MM.1S (cell line): Measurements from ENCODE around the gene HASPIN.

Source experiments
- DNase-seq: peaks from one replicate; pipeline ENCODE4 v3.0.0-alpha.2; 2015
- H2AFZ ChIP-seq: fragments of 300-600 bp; sonication (generic); 2 replicates; pipeline ENCODE4 v1.6.0; 2016; ENCODE audit warnings: antibody characterized with exemption, low read length
- H3F3A ChIP-seq: fragments of 300-600 bp; sonication (generic); 2 replicates; pipeline ENCODE4 v1.6.1; 2016; ENCODE audit warnings: mild to moderate bottlenecking, antibody characterized with exemption, low read length, moderate library complexity, mixed read lengths; ENCODE audit not compliant: insufficient read depth
- H3K27ac ChIP-seq: fragments of 300-600 bp; sonication (generic); 2 replicates; pipeline ENCODE4 v1.5.1; 2016; ENCODE audit warnings: mild to moderate bottlenecking, low read length
- H3K27me3 ChIP-seq: fragments of 300-600 bp; sonication (generic); replicated peaks from 2 replicates; pipeline ENCODE4 v1.6.0; 2016; ENCODE audit warnings: low read length; ENCODE audit not compliant: insufficient read depth
- H3K36me3 ChIP-seq: fragments of 300-600 bp; sonication (generic); replicated peaks from 2 replicates; pipeline ENCODE4 v1.6.1; 2016; ENCODE audit warnings: mild to moderate bottlenecking, low read length, mixed read lengths; ENCODE audit not compliant: insufficient read depth
- H3K4me1 ChIP-seq: fragments of 300-600 bp; sonication (generic); 2 replicates; pipeline ENCODE4 v1.6.1; 2016; ENCODE audit warnings: low read length, mixed read lengths
- H3K4me2 ChIP-seq: fragments of 300-600 bp; sonication (generic); 2 replicates; pipeline ENCODE4 v1.6.0; 2016; ENCODE audit warnings: low read depth, low read length
- H3K4me3 ChIP-seq: fragments of 300-600 bp; sonication (generic); 2 replicates; pipeline ENCODE4 v1.5.1; 2016; ENCODE audit warnings: low read length, mixed read lengths
- H3K79me2 ChIP-seq: fragments of 300-600 bp; sonication (generic); 2 replicates; pipeline ENCODE4 v1.6.1; 2016; ENCODE audit warnings: mixed run types, low read length, mixed read lengths
- H3K9ac ChIP-seq: fragments of 300-600 bp; sonication (generic); 2 replicates; pipeline ENCODE4 v1.6.1; 2016; ENCODE audit warnings: low read length, mixed read lengths
- H3K9me2 ChIP-seq: fragments of 300-600 bp; sonication (generic); replicated peaks from 2 replicates; pipeline ENCODE4 v1.6.1; 2016; ENCODE audit warnings: mild to moderate bottlenecking, low read length, mixed read lengths; ENCODE audit not compliant: insufficient read depth
- H3K9me3 ChIP-seq: fragments of 300-600 bp; sonication (generic); replicated peaks from 2 replicates; pipeline ENCODE4 v1.6.1; 2016; ENCODE audit warnings: mild to moderate bottlenecking, low read length, mixed read lengths; ENCODE audit not compliant: insufficient read depth
- H4K20me1 ChIP-seq: fragments of 300-600 bp; sonication (generic); 2 replicates; pipeline ENCODE4 v1.6.1; 2016; ENCODE audit warnings: mild to moderate bottlenecking, low read length, moderate library complexity, mixed read lengths; ENCODE audit not compliant: insufficient read depth
- CTCF ChIP-seq: fragments of 300-600 bp; sonication (generic); IDR thresholded peaks from 2 replicates; pipeline ENCODE4 v1.5.1; 2016; ENCODE audit warnings: antibody characterized with exemption, low read length, mixed read lengths
- EZH2 ChIP-seq: fragments of 300-600 bp; sonication (generic); optimal IDR thresholded peaks from 2 replicates; pipeline ENCODE3; 2017; ENCODE audit warnings: low read depth, mild to moderate bottlenecking, antibody characterized with exemption, low read length, mixed read lengths
- EZH2phosphoT487 ChIP-seq: fragments of 300-600 bp; sonication (generic); IDR thresholded peaks from 2 replicates; pipeline ENCODE4 v1.6.1; 2018; ENCODE audit warnings: antibody characterized with exemption, low read length

Gene HASPIN

GRCh38 chr17:3692346-3692745 is 31.4 kb upstream of the HASPIN start:
- Histone ChIP-seq H3K27ac (no peak overlapping the region), H2AFZ (no peak overlapping the region), H3K36me3 (no peaks in the 10 kb centered on the region), H3K4me3 (no peak overlapping the region), H3K79me2 (peaks cover 49% of the 10 kb centered on the region), H3K9me3 (no peaks in the 10 kb centered on the region), H3K4me1 (0 out of 2 replicates have a peak, but pooled peaks cover 3% of the 10 kb centered on the region), H3K9ac (no peak overlapping the region), H4K20me1 (no peaks in the 10 kb centered on the region), H3K27me3 (no peaks in the 10 kb centered on the region), H3F3A (no peaks in the 10 kb centered on the region), H3K9me2 (no peaks in the 10 kb centered on the region), H3K4me2 (no peak overlapping the region)
- no peak for DNase-seq
- TF ChIP-seq CTCF (0 out of 2 replicates have a peak, but pooled peaks have one; percentile 9), EZH2 (no peak)

- Histone ChIP-seq H3K4me3 (no peak overlapping the region), H3K4me2 (no peak overlapping the region), H3K9ac (no peak overlapping the region), H4K20me1 (no peaks in the 10 kb centered on the region), H3K27ac (no peak overlapping the region), H3K9me2 (no peaks in the 10 kb centered on the region), H3K9me3 (no peaks in the 10 kb centered on the region), H3K36me3 (no peaks in the 10 kb centered on the region), H3F3A (no peaks in the 10 kb centered on the region), H3K27me3 (no peaks in the 10 kb centered on the region), H3K79me2 (peaks cover 49% of the 10 kb centered on the region), H2AFZ (no peak overlapping the region), H3K4me1 (0 out of 2 replicates have a peak, but pooled peaks cover 3% of the 10 kb centered on the region)
- TF ChIP-seq EZH2phosphoT487 (no peak), CTCF (no peak), EZH2 (no peak)
- no peak for DNase-seq
Observed at GRCh38 chr17:3693141-3693540, 30.6 kb upstream of the HASPIN start.

- H3K79me2 ChIP-seq = peaks cover 49% of the 10 kb centered on the region
- H3K4me3 ChIP-seq = no peak overlapping the region
- H3K9me2 ChIP-seq = no peaks in the 10 kb centered on the region
- H3K9ac ChIP-seq = no peak overlapping the region
- H3K4me1 ChIP-seq = 0 out of 2 replicates have a peak, but pooled peaks cover 3% of the 10 kb centered on the region
- peak overlapping the region; percentile 94; the same call in 1 of the 2 replicates for H3K4me2 ChIP-seq
- peak; percentile 24 for DNase-seq
- no peak for TF ChIP-seq EZH2phosphoT487
- no peak for TF ChIP-seq CTCF
- TF ChIP-seq EZH2 = no peak
- no peaks in the 10 kb centered on the region for H3K36me3 ChIP-seq
- no peaks in the 10 kb centered on the region for H3K9me3 ChIP-seq
- H3F3A ChIP-seq = no peaks in the 10 kb centered on the region
- H3K27me3 ChIP-seq = no peaks in the 10 kb centered on the region
- no peak overlapping the region for H2AFZ ChIP-seq
- H4K20me1 ChIP-seq = no peaks in the 10 kb centered on the region
- H3K27ac ChIP-seq = no peak overlapping the region
Observed at GRCh38 chr17:3693829-3694231, 29.9 kb upstream of the HASPIN start.
